GM19328 (cell line): ENCODE results near the gene RRAGD.
A peak's percentile ranks its signal among the peaks of the same experiment; 100 is the strongest.

ENCODE experiments used
- ATAC-seq: cut with Tn5 transposase; IDR thresholded peaks from one replicate; pipeline ENCODE4 v1.9.1; 2021; ENCODE audit warnings: mild to moderate bottlenecking, moderate library complexity; ENCODE audit not compliant: unreplicated experiment

The RRAGD gene

GRCh38 chr6:89379281-89379680 lies 32.8 kb downstream of the RRAGD start:
- no peak for ATAC-seq

GRCh38 chr6:89378628-89379027 lies 33.4 kb downstream of the RRAGD start:
- ATAC-seq, result no peak

- peak; percentile 74 for ATAC-seq
Observed at GRCh38 chr6:89375427-89376267, 36.4 kb downstream of the RRAGD start.

- ATAC-seq, result no peak
Observed at GRCh38 chr6:89372506-89372901, 39.6 kb downstream of the RRAGD start.

- ATAC-seq, result peak; percentile 73
Observed at GRCh38 chr6:89371849-89372505, 40.1 kb downstream of the RRAGD start.

GRCh38 chr6:89368999-89369398 lies 43.1 kb downstream of the RRAGD start:
- ATAC-seq, result no peak

GRCh38 chr6:89368107-89368506 lies 44.0 kb downstream of the RRAGD start:
- ATAC-seq, result no peak

GRCh38 chr6:89364586-89364985 lies 47.5 kb downstream of the RRAGD start:
- no peak for ATAC-seq

- ATAC-seq, result no peak
Observed at GRCh38 chr6:89361171-89361570, 50.9 kb downstream of the RRAGD start.

- peak; percentile 50 for ATAC-seq
Observed at GRCh38 chr6:89360415-89360999, 51.6 kb downstream of the RRAGD start.

GRCh38 chr6:89359561-89359960 lies 52.5 kb downstream of the RRAGD start:
- ATAC-seq, result no peak

GRCh38 chr6:89357390-89357789 lies 54.7 kb downstream of the RRAGD start:
- ATAC-seq, result peak; percentile 37

GRCh38 chr6:89356642-89357170 lies 55.4 kb downstream of the RRAGD start:
- ATAC-seq, result no peak

GRCh38 chr6:89355511-89356194 lies 56.4 kb downstream of the RRAGD start:
- ATAC-seq, result no peak

GRCh38 chr6:89353702-89354392 lies 58.2 kb downstream of the RRAGD start:
- no peak for ATAC-seq

GRCh38 chr6:89353118-89353556 lies 58.9 kb downstream of the RRAGD start:
- no peak for ATAC-seq

- peak; percentile 53 for ATAC-seq
Observed at GRCh38 chr6:89352278-89353117, 59.6 kb downstream of the RRAGD start, which contains the start of gene UBE2J1. Gene UBE2J1, minus strand, starts transcription at chr6:89352722. Its CDS starts 153 bp downstream, at chr6:89352569.

- no peak for ATAC-seq
Observed at GRCh38 chr6:89351671-89352277, 60.3 kb downstream of the RRAGD start.
